Measurements from ENCODE around the gene LRP5.
"Not testable (repeated sequence)": the region's sequence is repeated elsewhere in the genome, so short reads cannot be mapped to it uniquely, and the experiment has no call there.

Gene LRP5

GRCh38 chr11:68271781-68272608 lies 40.4 kb upstream of the LRP5 start, which contains the start of gene C11orf24:
Gene C11orf24, minus strand, starts transcription at chr11:68271973. Its CDS starts 8,206 bp downstream, at chr11:68263767.
- H3K4me3 Mint-ChIP-seq: peak within 1 kb of the TSS; percentile 96
- H3K27ac Mint-ChIP-seq: peak within 1 kb of the TSS; percentile 97
- peaks cover 4% of the 10 kb centered on the region for H3K27me3 Mint-ChIP-seq
- peaks cover 43% of the 10 kb centered on the region for H3K4me1 Mint-ChIP-seq
- peak; percentile 94 for DNase-seq
- CTCF ChIA-PET: interaction anchor here (0.8 to 4.9 kb wide), 3 partner anchors 15 to 111 kb away, joined by 3 to 68 read pairs (median 7); no protein-coding TSS in a partner anchor
- peaks cover 18% of the 10 kb centered on the region for H3K36me3 Mint-ChIP-seq
- no peaks in the 10 kb centered on the region for H3K9me3 Mint-ChIP-seq

- no peak for DNase-seq
- Mint-ChIP-seq H3K27me3 (peaks cover 9% of the 10 kb centered on the region), H3K27ac (no peak overlapping the region), H3K9me3 (no peaks in the 10 kb centered on the region), H3K36me3 (peaks cover 15% of the 10 kb centered on the region), H3K4me3 (peak overlapping the region; percentile 96), H3K4me1 (peaks cover 40% of the 10 kb centered on the region)
- CTCF ChIA-PET: interaction anchor here (1.5 to 4.9 kb wide), 2 partner anchors 16 to 24 kb away, joined by 7 to 68 read pairs; no protein-coding TSS in a partner anchor
Measured at GRCh38 chr11:68273026-68273738, 39.2 kb upstream of the LRP5 start.

- Mint-ChIP-seq H3K27ac (no peak overlapping the region), H3K4me1 (peaks cover 37% of the 10 kb centered on the region), H3K27me3 (peaks cover 13% of the 10 kb centered on the region), H3K9me3 (no peaks in the 10 kb centered on the region), H3K36me3 (peaks cover 10% of the 10 kb centered on the region), H3K4me3 (peak overlapping the region; percentile 28)
- CTCF ChIA-PET: interaction anchor here (1.2 to 4.9 kb wide), 2 partner anchors 17 to 23 kb away, joined by 3 to 68 read pairs; no protein-coding TSS in a partner anchor
- DNase-seq: no peak
Measured at GRCh38 chr11:68274306-68274705, 38.1 kb upstream of the LRP5 start.

GRCh38 chr11:68275721-68276507 lies 36.5 kb upstream of the LRP5 start:
- no peak overlapping the region for H3K4me3 Mint-ChIP-seq
- H3K27me3 Mint-ChIP-seq: peaks cover 13% of the 10 kb centered on the region
- H3K27ac Mint-ChIP-seq: no peak overlapping the region
- DNase-seq: no peak
- peaks cover 28% of the 10 kb centered on the region for H3K4me1 Mint-ChIP-seq
- peaks cover 8% of the 10 kb centered on the region for H3K36me3 Mint-ChIP-seq
- CTCF ChIA-PET: interaction anchor here (1.2 kb wide), 1 partner anchor 18 kb away, joined by 3 read pairs; no protein-coding TSS in a partner anchor
- H3K9me3 Mint-ChIP-seq: no peaks in the 10 kb centered on the region

GRCh38 chr11:68276861-68277260 lies 35.5 kb upstream of the LRP5 start:
- no peak for DNase-seq
- CTCF ChIA-PET: interaction anchor here (2.2 kb wide), 1 partner anchor 20 kb away, joined by 11 read pairs; no protein-coding TSS in a partner anchor
- Mint-ChIP-seq H3K36me3 (peaks cover 8% of the 10 kb centered on the region), H3K27me3 (peaks cover 13% of the 10 kb centered on the region), H3K9me3 (no peaks in the 10 kb centered on the region), H3K27ac (no peak overlapping the region), H3K4me3 (no peak overlapping the region), H3K4me1 (peaks cover 33% of the 10 kb centered on the region)

GRCh38 chr11:68279676-68280075 lies 32.7 kb upstream of the LRP5 start:
- DNase-seq: no peak
- CTCF ChIA-PET: interaction anchor here (1.5 kb wide), 1 partner anchor 9 kb away, joined by 3 read pairs; no protein-coding TSS in a partner anchor
- Mint-ChIP-seq H3K4me3 (no peak overlapping the region), H3K4me1 (peaks cover 29% of the 10 kb centered on the region), H3K9me3 (peaks cover 5% of the 10 kb centered on the region), H3K36me3 (peaks cover 10% of the 10 kb centered on the region), H3K27ac (no peak overlapping the region), H3K27me3 (peaks cover 23% of the 10 kb centered on the region)

GRCh38 chr11:68282141-68282860 lies 30.1 kb upstream of the LRP5 start:
- H3K27ac Mint-ChIP-seq: peak overlapping the region; percentile 72
- CTCF ChIA-PET: interaction anchor here (1.0 to 1.4 kb wide), 2 partner anchors 12 to 13 kb away, joined by 3 to 5 read pairs; no protein-coding TSS in a partner anchor
- peak overlapping the region; percentile 53 for H3K4me3 Mint-ChIP-seq
- DNase-seq: peak; percentile 66
- H3K9me3 Mint-ChIP-seq: peaks cover 6% of the 10 kb centered on the region
- H3K4me1 Mint-ChIP-seq: peaks cover 29% of the 10 kb centered on the region
- H3K27me3 Mint-ChIP-seq: peaks cover 31% of the 10 kb centered on the region
- peaks cover 7% of the 10 kb centered on the region for H3K36me3 Mint-ChIP-seq

- peak overlapping the region; percentile 53 for H3K4me3 Mint-ChIP-seq
- H3K27me3 Mint-ChIP-seq: peaks cover 30% of the 10 kb centered on the region
- peaks cover 6% of the 10 kb centered on the region for H3K9me3 Mint-ChIP-seq
- CTCF ChIA-PET: interaction anchor here (1.0 to 1.4 kb wide), 2 partner anchors 12 to 13 kb away, joined by 3 to 5 read pairs; no protein-coding TSS in a partner anchor
- peaks cover 29% of the 10 kb centered on the region for H3K4me1 Mint-ChIP-seq
- H3K36me3 Mint-ChIP-seq: peaks cover 7% of the 10 kb centered on the region
- H3K27ac Mint-ChIP-seq: peak overlapping the region; percentile 21
- DNase-seq: no peak
Measured at GRCh38 chr11:68282861-68283230, 29.5 kb upstream of the LRP5 start.

GRCh38 chr11:68284588-68284987 lies 27.8 kb upstream of the LRP5 start:
- not testable (repeated sequence) for DNase-seq, H3K4me3 Mint-ChIP-seq, H3K36me3 Mint-ChIP-seq, H3K27ac Mint-ChIP-seq
- peaks cover 32% of the 10 kb centered on the region for H3K27me3 Mint-ChIP-seq
- H3K9me3 Mint-ChIP-seq: peaks cover 10% of the 10 kb centered on the region
- peaks cover 28% of the 10 kb centered on the region for H3K4me1 Mint-ChIP-seq
- CTCF ChIA-PET: interaction anchor here (1.1 to 1.2 kb wide), 2 partner anchors 11 to 14 kb away, joined by 3 to 5 read pairs; no protein-coding TSS in a partner anchor

- peaks cover 12% of the 10 kb centered on the region for H3K9me3 Mint-ChIP-seq
- peaks cover 32% of the 10 kb centered on the region for H3K27me3 Mint-ChIP-seq
- H3K4me1 Mint-ChIP-seq: peaks cover 12% of the 10 kb centered on the region
- CTCF ChIA-PET: interaction anchor here (2.3 kb wide), 1 partner anchor 10 kb away, joined by 8 read pairs; no protein-coding TSS in a partner anchor
- H3K4me3 Mint-ChIP-seq: no peak overlapping the region
- DNase-seq: no peak
- peaks cover 7% of the 10 kb centered on the region for H3K36me3 Mint-ChIP-seq
- no peak overlapping the region for H3K27ac Mint-ChIP-seq
Measured at GRCh38 chr11:68287419-68287818, 25.0 kb upstream of the LRP5 start.

GRCh38 chr11:68289456-68289855 lies 22.9 kb upstream of the LRP5 start:
- no peak for DNase-seq
- H3K4me3 Mint-ChIP-seq: no peak overlapping the region
- no peak overlapping the region for H3K27ac Mint-ChIP-seq
- CTCF ChIA-PET: interaction anchor here (0.7 to 1.4 kb wide), 2 partner anchors 9 to 32 kb away, joined by 3 read pairs; no protein-coding TSS in a partner anchor
- peaks cover 4% of the 10 kb centered on the region for H3K36me3 Mint-ChIP-seq
- no peaks in the 10 kb centered on the region for H3K4me1 Mint-ChIP-seq
- peaks cover 8% of the 10 kb centered on the region for H3K9me3 Mint-ChIP-seq
- H3K27me3 Mint-ChIP-seq: peaks cover 23% of the 10 kb centered on the region

GRCh38 chr11:68293708-68294107 lies 18.7 kb upstream of the LRP5 start:
- no peak overlapping the region for H3K4me3 Mint-ChIP-seq
- no peaks in the 10 kb centered on the region for H3K36me3 Mint-ChIP-seq
- no peak for DNase-seq
- peaks cover 6% of the 10 kb centered on the region for H3K9me3 Mint-ChIP-seq
- no peak overlapping the region for H3K27ac Mint-ChIP-seq
- H3K27me3 Mint-ChIP-seq: peaks cover 25% of the 10 kb centered on the region
- H3K4me1 Mint-ChIP-seq: peaks cover 8% of the 10 kb centered on the region
- CTCF ChIA-PET: interaction anchor here (0.7 to 1.3 kb wide), 2 partner anchors 32 to 36 kb away, joined by 3 to 4 read pairs; no protein-coding TSS in a partner anchor

GRCh38 chr11:68295271-68295670 lies 17.1 kb upstream of the LRP5 start:
- Mint-ChIP-seq H3K36me3 (no peaks in the 10 kb centered on the region), H3K27ac (no peak overlapping the region), H3K4me3 (no peak overlapping the region), H3K9me3 (no peaks in the 10 kb centered on the region), H3K27me3 (peaks cover 27% of the 10 kb centered on the region), H3K4me1 (peaks cover 8% of the 10 kb centered on the region)
- DNase-seq: no peak
- CTCF ChIA-PET: interaction anchor here (0.9 to 6.6 kb wide), 8 partner anchors 11 to 87 kb away, joined by 3 to 173 read pairs (median 8); partner anchors contain the start of gene C11orf24
